Activated gamma-delta T cell treated with Interleukin-2 at 50 U/mL for 16 hours (primary cell): ENCODE measurements around the gene FAM50B.

Experiments
- DNase-seq: peaks from one replicate; pipeline ENCODE4 v3.0.0-alpha.2; 2020

FAM50B gene

GRCh38 chr6:3848925-3849605 lies at the start of gene FAM50B:
Gene FAM50B (plus strand): TSS chr6:3849373. CDS start chr6:3849812, 439 bp downstream.
- peak; percentile 92 for DNase-seq

- no peak for DNase-seq
Observed at GRCh38 chr6:3799719-3800118, 49.5 kb upstream of the FAM50B start.

- no peak for DNase-seq
Observed at GRCh38 chr6:3800850-3801591, 48.2 kb upstream of the FAM50B start.

GRCh38 chr6:3801960-3802359 lies 47.2 kb upstream of the FAM50B start:
- no peak for DNase-seq

- DNase-seq: no peak
Observed at GRCh38 chr6:3803627-3804468, 45.3 kb upstream of the FAM50B start.

- no peak for DNase-seq
Observed at GRCh38 chr6:3804964-3805363, 44.2 kb upstream of the FAM50B start.

- DNase-seq: no peak
Observed at GRCh38 chr6:3805448-3806123, 43.6 kb upstream of the FAM50B start.

GRCh38 chr6:3806169-3806922 lies 42.8 kb upstream of the FAM50B start:
- no peak for DNase-seq

- DNase-seq: no peak
Observed at GRCh38 chr6:3808199-3808598, 41.0 kb upstream of the FAM50B start.

- DNase-seq: no peak
Observed at GRCh38 chr6:3808759-3809514, 40.2 kb upstream of the FAM50B start.

- no peak for DNase-seq
Observed at GRCh38 chr6:3809515-3809891, 39.7 kb upstream of the FAM50B start.

GRCh38 chr6:3809982-3810381 lies 39.2 kb upstream of the FAM50B start:
- no peak for DNase-seq

GRCh38 chr6:3811191-3811590 lies 38.0 kb upstream of the FAM50B start:
- DNase-seq: no peak

- DNase-seq: no peak
Observed at GRCh38 chr6:3812596-3812995, 36.6 kb upstream of the FAM50B start.

GRCh38 chr6:3813150-3813780 lies 35.9 kb upstream of the FAM50B start:
- no peak for DNase-seq

- no peak for DNase-seq
Observed at GRCh38 chr6:3813918-3814317, 35.3 kb upstream of the FAM50B start.

GRCh38 chr6:3814539-3814938 lies 34.6 kb upstream of the FAM50B start:
- no peak for DNase-seq

- DNase-seq: no peak
Observed at GRCh38 chr6:3816251-3816650, 32.9 kb upstream of the FAM50B start.

- DNase-seq: no peak
Observed at GRCh38 chr6:3819161-3820110, 29.7 kb upstream of the FAM50B start.

GRCh38 chr6:3820563-3820962 lies 28.6 kb upstream of the FAM50B start:
- DNase-seq: no peak
